A172 (cell line): Measurements from ENCODE around the gene SCN8A. TPM values are rescaled to one million over a fixed set of nuclear protein-coding genes. Genes with fewer than 3 reads are reported as not detected.
"Not testable (repeated sequence)": the region's sequence is repeated elsewhere in the genome, so short reads cannot be mapped to it uniquely, and the experiment has no call there.

Source experiments
- DNase-seq: peaks from one replicate; pipeline ENCODE4 v3.0.0-alpha.2; 2015; ENCODE audit warnings: low spot score
- total RNA-seq: library from RNA; depleted of rRNA; stranded (reverse); fragments of >200 nt; shearing (Covaris generic); gene quantifications from 2 replicates; pipeline ENCODE4 v1.2.3, GENCODE V29; 2014

The SCN8A gene
- total RNA-seq, 1 experiment from 2014 or later, result 2.4 TPM

DNA sequence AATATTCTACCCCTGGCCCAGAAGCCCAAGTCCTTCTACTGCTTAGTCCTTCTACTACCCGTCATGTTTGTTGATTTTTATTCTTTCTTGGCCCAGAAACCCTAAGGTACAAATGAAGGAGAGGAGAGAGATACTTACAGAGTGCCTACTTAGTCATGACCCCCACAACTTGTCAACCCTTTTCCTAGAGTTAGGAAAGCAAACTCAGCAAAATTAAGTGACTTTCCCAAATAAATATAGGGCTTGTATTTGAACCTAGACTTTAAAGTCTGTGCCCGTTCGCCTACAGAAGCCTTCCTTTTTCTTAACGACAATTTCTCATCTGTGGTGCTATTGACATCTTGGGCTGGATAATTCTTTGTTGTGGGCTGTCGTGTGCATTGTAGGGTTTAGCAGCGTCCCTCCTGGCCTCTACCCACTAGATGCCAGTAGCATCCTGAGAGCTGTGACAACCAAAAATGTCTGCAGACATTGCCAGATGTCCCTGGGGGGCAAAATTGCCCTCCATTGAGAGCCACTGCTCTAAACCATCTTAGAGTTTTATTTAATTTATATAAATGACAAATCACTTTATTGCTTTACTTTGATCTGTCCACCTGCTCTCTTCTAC, 175.1 kb downstream of the SCN8A start:
- DNase-seq, result no peak

DNA sequence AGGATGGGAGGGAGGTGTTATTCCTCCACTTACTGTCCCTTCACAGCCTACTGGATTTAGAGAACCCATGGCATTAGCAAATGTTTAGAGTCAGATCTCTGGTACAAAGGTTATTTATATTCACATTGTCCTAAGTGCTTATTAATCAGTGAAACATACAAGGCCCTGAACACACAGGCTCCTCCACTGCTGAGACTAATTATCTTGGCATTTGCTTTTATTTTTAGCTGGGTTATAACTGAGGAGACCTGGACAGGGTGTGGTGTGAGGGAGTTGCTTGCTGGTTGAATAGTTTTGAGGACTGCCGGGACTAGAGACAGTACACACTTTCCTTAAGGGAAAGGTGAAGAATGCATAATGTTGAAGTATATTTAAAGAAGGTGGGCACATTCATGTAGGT, 180.0 kb downstream of the SCN8A start:
- no peak for DNase-seq

DNA sequence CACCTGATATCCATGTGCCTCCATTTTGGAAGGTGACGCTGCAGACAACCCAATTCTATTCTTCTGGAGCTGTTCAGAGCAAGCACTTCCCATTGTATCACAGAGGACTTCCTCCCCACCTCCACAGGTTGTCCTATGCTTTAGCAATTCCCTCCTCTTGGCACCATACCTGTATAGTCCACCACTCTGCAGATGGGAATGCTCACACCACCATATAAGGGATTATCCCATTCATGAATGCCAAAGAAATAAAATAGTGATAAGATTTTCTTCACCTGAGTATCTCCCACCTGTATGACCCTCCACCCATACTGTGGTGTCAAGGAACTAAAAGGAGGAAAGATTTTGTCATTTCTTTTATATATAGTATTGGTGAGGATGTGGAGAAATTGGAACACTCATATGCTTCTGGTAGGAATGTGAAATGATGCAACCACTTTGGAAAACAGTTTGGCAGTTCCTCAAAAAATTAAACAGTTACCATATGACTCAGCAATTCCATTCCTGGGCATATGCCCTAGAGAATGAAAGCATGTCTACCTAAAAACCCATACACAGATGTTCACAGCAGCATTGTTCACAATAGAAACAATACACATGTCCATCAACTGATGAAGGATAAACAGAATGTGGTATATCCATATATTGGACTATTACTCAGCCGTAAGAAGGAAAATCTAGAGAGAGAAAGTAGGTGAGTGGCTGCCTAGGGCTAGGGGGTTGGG, 182.3 kb downstream of the SCN8A start:
- peak; percentile 75 for DNase-seq

DNA sequence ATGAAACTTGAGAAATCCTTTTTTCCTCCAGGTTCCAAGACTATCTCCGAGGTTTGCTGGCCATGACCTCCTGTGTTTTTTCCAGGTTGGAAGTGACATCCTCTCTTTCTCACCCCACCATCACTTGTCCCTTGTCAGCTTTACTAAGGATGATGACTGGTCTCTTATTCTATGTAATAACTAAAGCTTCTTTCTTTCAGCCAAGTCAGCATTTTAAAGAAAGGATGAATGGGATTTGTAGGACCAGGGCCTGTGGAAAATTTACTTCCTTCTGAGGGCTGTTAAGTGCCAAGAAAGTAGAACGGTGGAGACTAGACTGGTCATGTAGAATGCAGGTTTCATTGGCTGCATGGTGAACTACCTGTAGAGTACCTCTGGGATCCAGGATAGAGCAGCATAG, 183.9 kb downstream of the SCN8A start:
- no peak for DNase-seq

DNA sequence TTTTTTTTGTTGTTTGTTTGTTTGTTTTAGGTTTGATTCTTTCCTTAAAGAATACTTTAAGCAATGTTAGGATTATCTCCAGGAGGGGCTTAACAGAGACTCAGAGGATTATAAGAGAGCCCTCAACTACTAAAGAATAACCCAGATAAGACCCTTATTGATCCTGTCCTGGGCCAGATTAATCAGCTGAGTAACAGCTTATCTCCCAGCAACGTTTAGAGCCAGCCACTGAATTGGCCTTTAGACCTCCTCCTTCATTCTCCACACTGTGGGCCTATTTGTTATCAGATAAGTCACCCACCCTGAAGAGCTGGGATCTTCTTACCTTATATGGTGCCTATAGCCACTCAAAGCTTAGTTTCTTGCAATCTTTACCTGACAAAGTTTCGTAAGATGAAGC, 186.4 kb downstream of the SCN8A start:
- no peak for DNase-seq

DNA sequence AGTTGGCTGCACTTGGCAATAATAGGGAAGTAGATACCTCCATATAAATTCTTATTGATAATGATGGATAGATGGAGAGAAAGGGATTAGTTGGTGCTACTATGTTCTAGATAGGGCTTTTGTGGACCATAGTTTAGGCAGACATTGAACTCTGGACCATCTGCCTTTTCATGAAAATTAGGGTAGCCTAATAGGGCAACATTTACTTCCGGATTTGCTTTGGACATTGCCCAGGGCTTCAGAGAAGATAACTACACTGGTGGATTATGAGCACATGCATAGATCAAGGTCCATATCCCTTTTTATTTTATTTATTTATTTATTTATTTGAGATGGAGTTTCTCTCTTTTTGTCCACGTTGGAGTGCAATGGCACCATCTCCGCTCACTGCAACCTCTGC, 186.9 kb downstream of the SCN8A start:
- no peak for DNase-seq

DNA sequence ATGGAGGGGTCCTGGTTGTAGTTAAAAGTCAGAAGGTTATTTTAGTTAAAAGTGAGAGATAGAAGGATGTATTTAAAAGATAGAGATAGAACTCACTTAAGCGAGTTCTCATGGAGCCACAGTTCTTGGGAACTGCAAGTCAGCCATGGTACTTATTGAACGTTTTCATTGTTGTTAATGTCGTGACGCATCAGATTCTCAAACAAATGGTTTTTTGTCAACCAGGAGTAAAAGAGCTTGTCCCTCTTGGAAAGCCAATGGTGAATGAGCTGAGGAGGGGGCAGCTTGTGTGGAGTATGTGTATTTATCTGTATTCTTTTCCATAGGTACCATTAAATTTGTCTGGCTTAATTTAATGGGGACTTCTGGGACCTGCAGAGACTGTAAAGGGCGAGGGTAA, 188.8 kb downstream of the SCN8A start:
- no peak for DNase-seq

DNA sequence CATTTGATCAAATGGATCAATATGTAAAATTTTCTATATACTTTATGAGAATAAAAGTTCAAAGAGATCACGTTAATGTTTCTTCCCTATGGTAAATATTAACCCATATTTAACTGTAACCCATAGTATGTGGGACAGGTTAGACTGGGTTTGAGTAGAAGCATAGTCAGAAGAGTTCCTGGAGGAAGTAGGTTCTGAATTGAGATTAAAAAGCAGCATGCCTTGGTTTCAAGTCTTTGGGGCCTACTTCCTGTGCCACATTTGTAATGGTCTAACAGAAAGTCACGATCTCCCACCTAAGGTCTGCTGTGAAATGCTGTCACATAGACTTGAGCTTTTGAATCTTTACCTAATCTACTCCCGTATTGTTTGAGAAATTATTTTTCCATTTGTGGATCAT, 193.7 kb downstream of the SCN8A start:
- no peak for DNase-seq

DNA sequence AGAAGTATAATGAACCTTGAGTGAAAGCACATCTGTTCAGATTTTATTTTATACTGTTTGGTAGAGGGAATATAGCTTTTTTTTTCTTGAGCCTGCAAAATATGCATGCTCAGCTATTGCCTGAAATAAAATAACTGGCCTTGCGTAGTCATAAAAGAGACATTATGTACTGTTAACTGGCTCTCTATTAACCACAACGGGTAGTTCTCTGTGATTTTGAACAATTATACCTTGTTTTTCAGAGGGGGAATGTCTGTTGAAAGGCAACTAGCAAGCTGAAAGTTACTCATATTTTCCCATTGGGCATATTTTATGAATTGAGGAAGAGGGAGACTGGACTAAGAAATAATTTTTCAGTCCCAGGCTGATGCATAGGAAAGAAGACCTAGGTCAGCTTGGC, 194.9 kb downstream of the SCN8A start:
- DNase-seq, result no peak

DNA sequence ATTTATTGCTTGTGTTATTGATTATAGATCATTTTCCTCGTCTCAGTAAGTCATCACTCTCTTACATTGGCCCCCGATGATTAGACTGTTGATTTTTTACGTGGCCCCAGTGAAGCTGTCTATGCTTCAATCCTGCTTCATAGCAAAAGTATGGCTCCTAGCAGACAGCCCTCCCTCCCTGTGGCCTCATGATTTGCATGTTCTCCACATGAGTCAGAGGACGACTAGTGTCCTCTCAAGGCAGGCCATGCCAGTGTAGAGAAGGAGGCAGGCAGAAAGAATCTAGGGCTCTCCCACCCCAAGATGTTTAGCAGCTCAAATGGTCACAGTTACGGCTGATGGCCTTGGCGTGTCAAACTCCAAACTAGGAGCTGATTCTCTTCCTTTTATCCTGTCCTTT, 197.8 kb downstream of the SCN8A start:
- DNase-seq, result peak; percentile 63

DNA sequence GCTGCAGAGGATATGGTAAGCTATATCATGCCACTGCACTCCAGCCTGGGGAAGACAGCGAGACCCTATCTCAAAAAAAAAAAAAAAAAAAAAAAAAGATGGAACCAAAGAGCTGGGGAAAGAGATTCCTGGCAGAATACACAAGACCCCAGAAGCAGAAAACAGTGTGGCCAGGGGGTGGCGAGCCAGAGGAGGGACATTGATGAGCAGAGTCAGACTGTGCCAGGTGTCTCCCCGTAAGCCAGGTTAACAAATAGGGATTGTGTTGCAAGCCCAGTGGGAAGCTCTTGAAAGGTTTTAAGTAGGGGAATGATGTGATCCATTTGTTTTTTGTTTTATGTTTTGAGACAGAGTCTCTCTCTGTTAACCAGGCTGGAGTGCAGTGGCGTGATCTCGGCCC, 201.4 kb downstream of the SCN8A start:
- no peak for DNase-seq

DNA sequence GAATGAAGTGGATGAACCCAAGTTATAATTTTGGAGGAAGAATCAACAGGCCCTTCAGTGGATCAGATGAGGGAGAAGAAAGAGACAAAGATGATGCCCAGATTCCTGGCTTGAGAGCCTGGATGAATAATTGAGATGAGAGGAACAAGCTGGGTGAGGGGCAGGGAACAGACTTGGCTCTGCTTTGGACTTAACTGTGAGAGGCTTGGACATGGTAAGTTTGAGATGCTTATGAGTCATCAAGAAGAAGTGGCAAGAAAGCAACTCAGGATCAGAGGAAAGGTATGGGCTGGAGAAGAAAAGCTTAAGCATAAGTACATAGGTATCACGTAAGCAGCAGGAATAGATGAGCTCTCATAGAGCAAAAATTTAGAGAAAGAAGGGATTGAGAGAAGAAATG, 202.2 kb downstream of the SCN8A start:
- no peak for DNase-seq

DNA sequence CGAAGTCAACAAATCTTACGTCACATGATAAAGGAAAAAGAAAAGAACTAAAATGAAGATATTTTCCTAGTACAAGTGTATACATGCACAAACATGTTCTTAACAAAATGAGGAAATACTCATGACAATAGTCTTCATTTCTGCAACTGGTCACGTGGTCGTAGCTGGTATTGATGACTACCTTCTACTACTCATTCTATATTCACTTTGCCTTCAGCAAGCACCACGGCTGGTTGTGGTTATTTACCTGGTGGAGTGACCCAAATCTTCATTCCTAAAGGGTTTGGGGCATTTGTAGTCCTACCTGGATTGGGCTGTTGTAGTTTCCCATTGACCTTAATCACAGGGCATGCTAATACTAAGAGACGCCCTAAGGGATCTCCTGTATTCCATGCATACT, 206.3 kb downstream of the SCN8A start:
- DNase-seq, result no peak

DNA sequence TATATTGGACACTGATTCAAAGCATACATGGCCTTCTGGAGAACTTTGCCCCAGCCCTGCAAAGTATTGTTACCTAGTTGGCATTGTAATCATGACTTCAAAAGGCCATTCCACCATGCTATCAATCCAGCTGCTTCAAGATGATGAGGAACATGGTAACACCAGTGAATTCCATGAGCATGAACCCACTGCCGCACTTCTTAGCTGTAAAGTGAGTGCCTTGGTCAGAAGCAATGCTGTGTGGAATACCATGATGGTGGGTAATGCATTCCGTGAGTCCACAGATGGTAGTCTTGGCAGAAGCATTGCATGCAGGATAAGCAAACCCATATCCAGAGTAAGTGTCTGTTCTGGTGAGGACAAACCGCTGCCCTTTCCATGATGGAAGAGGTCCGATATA, 207.0 kb downstream of the SCN8A start:
- DNase-seq, result not testable (repeated sequence)

DNA sequence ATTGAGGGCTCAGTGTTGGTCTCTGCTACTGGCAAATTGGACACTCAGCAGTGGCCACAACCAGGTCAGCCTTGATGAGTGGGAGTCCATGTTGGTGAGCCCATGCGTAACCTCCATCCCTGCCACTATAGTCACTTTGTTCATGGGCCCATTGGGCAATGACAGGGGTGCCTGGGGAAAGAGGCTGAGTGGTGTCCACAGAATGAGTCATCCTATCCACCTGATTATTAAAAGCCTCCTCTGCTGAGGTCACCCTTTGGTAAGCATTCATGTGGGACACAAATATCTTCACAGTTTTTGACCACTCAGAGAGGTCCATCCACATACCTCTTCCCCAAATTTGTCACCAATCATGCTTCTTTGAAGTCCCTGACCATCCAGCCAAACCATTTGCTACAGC, 207.5 kb downstream of the SCN8A start:
- DNase-seq, result no peak

DNA sequence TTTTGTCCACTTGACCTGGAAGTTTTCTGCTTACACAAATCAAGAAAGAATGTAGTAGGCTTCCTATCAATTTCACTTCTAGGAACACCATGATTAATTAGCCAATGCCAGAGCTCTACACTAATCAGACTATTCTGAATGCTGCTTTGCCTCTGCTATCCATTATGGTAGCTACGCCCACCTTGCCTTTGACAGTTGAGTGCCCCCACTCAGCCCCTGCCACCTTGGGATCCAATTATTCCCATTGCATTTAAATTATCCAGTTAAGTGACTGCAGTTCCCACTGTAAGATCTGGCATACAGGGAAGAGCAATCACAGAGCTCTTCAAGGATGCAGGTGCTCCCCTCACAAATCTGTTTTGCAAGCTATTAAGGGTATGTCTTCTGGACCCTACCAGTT, 210.0 kb downstream of the SCN8A start:
- DNase-seq, result no peak

DNA sequence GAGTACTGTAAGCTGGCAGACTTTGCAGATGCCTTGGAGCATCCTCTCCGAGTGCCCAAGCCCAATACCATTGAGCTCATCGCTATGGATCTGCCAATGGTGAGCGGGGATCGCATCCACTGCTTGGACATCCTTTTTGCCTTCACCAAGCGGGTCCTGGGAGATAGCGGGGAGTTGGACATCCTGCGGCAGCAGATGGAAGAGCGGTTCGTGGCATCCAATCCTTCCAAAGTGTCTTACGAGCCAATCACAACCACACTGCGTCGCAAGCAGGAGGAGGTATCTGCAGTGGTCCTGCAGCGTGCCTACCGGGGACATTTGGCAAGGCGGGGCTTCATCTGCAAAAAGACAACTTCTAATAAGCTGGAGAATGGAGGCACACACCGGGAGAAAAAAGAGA, 215.9 kb downstream of the SCN8A start:
- no peak for DNase-seq

DNA sequence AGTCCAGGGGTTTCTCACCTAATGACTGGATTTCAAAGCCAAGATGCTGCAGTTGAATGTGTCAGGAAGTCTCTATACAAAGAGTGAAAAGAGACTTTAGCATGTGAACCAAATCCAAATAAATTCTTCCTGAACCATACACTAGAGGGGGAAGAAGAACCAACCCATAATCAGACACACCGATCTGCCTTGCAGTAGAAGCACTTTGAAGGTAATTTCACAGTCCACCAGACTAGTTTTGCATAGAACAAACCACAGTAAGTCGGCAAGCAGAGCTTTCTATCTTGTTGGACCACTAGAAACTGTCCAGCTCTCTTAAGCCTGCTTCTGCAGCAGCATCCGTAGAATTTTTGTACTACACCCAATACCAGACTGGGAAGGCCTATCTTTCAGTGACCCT, 218.2 kb downstream of the SCN8A start:
- no peak for DNase-seq

DNA sequence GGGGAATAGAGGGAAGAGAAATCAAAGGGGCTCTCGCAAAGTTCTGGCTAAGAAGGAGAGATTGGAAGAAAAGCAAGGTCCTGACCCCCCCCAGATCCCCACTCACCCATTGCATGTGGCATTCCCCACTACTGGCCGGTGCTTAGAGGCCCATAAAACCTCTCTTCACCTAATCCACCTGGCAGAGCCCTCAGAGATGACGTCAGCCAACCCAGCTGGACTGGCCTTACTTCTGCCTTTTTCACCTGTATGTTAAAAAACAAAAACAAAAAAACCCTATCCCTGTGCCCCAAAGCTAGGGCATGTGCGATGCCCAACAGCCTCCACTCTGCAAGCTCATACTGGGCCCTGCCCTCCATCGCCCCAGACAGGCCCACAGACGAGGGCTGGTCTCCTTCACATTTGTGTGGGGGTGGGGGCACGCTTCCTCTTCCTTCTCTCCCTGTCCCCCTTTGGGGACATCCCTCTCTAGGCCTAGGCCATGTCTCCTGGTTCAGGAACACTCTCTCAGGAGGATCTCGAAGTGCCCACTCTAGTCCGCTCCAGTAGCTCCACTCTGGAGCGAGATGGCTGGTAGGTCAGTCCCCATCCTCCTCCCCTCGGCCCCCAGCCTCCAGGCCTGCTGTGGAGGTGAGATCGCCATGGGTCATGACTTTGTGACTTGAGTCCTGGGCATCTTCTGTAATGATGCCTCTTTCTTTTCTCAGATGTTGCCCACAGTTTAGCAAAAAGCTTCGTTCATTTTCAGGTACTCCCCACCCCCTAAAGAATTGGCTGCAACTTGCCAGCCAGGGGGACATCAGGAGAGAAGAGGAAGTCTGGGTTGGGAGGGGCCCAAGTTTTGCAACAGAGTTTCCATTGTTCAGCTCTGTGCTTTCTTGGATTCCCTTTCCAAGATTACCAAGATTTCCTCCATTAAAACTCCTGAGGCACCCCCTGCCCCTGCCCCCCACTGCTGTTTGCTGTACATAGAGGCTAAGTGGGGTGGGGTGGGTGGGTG, 220.5 kb downstream of the SCN8A start:
- no peak for DNase-seq

DNA sequence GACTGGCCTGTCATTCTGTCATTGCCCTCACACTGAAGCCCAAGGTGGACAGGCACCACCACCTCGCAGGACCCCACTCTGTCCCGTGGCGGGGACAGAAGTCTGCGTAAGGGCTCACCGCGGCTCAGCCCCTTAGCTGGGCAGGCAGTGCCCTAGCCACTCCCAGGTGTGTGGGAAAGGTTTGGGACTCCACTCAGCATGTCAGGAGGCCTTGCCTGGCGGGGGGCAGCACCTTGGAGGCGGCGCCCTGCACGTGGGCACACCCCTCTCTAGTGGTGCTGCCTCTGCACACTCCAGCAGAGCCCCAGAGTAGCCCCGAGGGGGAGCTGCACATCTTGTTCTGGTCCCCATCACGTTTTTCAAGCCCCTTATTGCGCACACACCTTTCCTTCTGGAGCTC, 221.8 kb downstream of the SCN8A start:
- no peak for DNase-seq

DNA sequence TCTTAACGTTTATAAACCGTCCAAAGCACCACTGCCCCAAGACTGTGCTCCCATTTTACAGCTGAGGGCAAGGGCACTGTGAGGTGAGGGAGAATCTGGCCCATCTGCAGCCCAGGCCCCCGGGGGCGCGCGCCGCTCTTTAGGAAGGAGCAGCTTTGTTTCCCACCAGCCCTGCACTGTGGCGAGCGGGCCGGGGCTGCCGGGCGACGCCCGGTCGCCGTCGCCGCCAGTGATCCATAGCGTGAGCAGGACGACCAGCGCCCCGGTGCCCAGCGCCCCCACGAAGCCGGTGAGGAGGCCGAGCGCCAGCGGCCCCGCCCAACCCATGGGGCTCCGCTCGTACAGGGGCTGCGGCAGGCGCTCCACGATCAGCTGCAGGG, 222.9 kb downstream of the SCN8A start:
- no peak for DNase-seq

DNA sequence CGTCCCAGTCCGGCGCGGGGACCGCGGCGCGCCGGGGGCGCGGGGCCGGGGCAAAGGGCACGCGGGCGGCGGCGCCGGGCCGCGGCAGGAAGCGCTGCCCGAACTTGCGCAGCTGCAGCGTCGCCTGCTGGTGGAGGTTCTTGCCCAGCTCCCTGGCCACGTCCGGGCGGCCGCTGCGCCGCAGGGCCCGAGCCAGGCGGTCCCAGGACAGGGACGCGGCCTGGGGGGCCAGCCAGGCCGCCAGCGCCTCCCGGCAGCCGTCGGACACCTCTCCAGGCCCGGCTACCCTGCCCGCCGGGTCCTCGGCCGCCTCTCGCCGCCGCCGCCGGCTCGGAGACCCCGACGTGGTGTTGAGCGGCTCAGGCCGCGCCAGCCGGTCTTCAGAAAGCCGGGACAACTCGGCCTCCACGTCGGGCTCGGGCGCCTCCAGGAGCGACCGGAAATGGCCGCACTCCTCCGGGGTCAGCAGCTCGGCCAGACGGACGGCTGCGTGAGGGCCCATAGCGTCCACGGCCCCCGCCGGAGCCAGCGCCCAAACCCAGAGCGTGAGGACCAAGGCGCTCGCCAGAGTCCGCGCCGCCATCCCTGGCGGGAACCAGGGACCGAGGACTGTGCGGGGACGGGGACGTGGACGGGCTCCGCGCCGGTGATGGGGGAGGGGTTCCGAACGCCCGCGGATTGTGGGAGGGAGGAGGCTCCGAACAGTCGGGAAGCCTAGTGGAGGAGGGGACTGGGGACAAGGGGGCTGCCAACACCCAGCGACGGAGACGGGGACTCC, 223.5 kb downstream of the SCN8A start:
- DNase-seq, result no peak
